Right cardiac atrium (tissue), 5 donors: ENCODE measurements around the gene EFNA3. TPM values are rescaled to one million over a fixed set of nuclear protein-coding genes. Genes with fewer than 3 reads are reported as not detected.
A peak's percentile ranks its signal among the peaks of the same experiment; 100 is the strongest.

Experiments used
- ATAC-seq, 2 donors: fragments of 200-7000 bp; cut with Tn5 transposase; one replicate each; pipeline versions ENCODE4 v1.8.0 to v1.9.1; 2020; ENCODE audit warnings: moderate library complexity in 2 of 2, mild to moderate bottlenecking in 1 of 2
- DNase-seq, 3 donors: peaks; one replicate each; pipeline ENCODE4 v3.0.0-alpha.2; 2020
- H3K27ac ChIP-seq: one replicate; pipeline ENCODE4 v1.5.1; 2013; ENCODE audit warnings: mild to moderate bottlenecking, low read length, control low read depth, moderate library complexity
- H3K27me3 ChIP-seq: one replicate; pipeline ENCODE4 v1.6.1; 2013; ENCODE audit not compliant: control insufficient read depth, insufficient read depth
- H3K4me1 ChIP-seq: one replicate; pipeline ENCODE4 v1.6.1; 2013; ENCODE audit warnings: low read length; ENCODE audit not compliant: control insufficient read depth, insufficient read depth
- H3K4me3 ChIP-seq: one replicate; pipeline ENCODE4 v1.5.1; 2013; ENCODE audit warnings: low read length, control low read depth
- H3K9me3 ChIP-seq: one replicate; pipeline ENCODE4 v1.6.1; 2013; ENCODE audit warnings: low read length; ENCODE audit not compliant: control insufficient read depth
- WGBS: extraction: QIAGEN DNeasy Blood & Tissue Kit; methylation state at CpG from one replicate; pipeline ENCODE4 v1.1.7; 2013; 5-methylcytosine and 5-hydroxymethylcytosine counted together
- intact Hi-C, 4 donors: fragments of 100-400 bp; cut with DNase I; formaldehyde crosslinking; loops; one replicate each; pipeline versions ENCODE4 v1.11.0 to v1.14.0; 2022 to 2023
- polyA plus RNA-seq: library from polyadenylated mRNA; stranded (reverse); fragments of 200-250 nt; gene quantifications from one replicate; pipeline ENCODE4 v1.2.3, GENCODE V29; 2013
- total RNA-seq, 4 donors: library from RNA; stranded (reverse); fragmentation: NEBNext Ultra II Directional; extraction: Animal tissue kit (Norgen Biotek cat#: 25700); gene quantifications; one replicate each; pipeline ENCODE4 v1.2.1, GENCODE V29; 2021
- donor health status: healthy with polysubstance abuse.
- donor health status: DM: no; HTN: yes; CAD: no.
- donor health status: DM: no; HTN: no; CAD: no.
- donor health status: DM: no; HTN: yes; CAD: no; lungs with severe emphysema.
- donor health status: DM: yes; HTN: yes; CAD: no.

Gene EFNA3
- total and polyA plus RNA-seq, 5 donors = 0.78 to 1.9 (median 1.2) TPM

- ATAC-seq (peak; percentile 44 to 61), DNase-seq (peak; percentile 89 to 95 (median 95))
- WGBS = 28% methylated on average over 21 of the region's 21 CpGs
- H3K4me1 ChIP-seq = no peaks in the 10 kb centered on the region
- H3K9me3 ChIP-seq = no peaks in the 10 kb centered on the region
- no peaks in the 10 kb centered on the region for H3K27me3 ChIP-seq
- H3K4me3 ChIP-seq = no peak overlapping the region
- intact Hi-C loops = loop anchor here in 2 of 4 donors (10.0 kb wide), 2 partner anchors 87 to 107 kb away; partner anchors contain the start of genes CKS1B (in 1 of the 2), PBXIP1 (in 1 of the 2) and SHC1 (in 1 of the 2)
- H3K27ac ChIP-seq = no peak overlapping the region
These were observed 17.1 kb upstream of the EFNA3 start for GRCh38 chr1:155061381-155062150.

- H3K27me3 ChIP-seq = no peaks in the 10 kb centered on the region
- peak in 2 of 3 donors; percentile 73 for DNase-seq
- WGBS = 36% methylated on average over 29 of the region's 29 CpGs
- no peak overlapping the region for H3K27ac ChIP-seq
- no peak overlapping the region for H3K4me3 ChIP-seq
- H3K4me1 ChIP-seq = no peaks in the 10 kb centered on the region
- ATAC-seq = peak; percentile 1 to 3
- intact Hi-C loops = loop anchor here in 2 of 4 donors (10.0 kb wide), 2 partner anchors 87 to 107 kb away; partner anchors contain the start of genes CKS1B (in 1 of the 2), PBXIP1 (in 1 of the 2) and SHC1 (in 1 of the 2)
- H3K9me3 ChIP-seq = no peaks in the 10 kb centered on the region
These were observed 16.4 kb upstream of the EFNA3 start for GRCh38 chr1:155062151-155062686.

- H3K27ac ChIP-seq = no peak overlapping the region
- 15% methylated on average over 46 of the region's 46 CpGs for WGBS
- peak overlapping the region; percentile 81 for H3K4me3 ChIP-seq
- H3K27me3 ChIP-seq = no peaks in the 10 kb centered on the region
- DNase-seq (peak; percentile 60 to 87 (median 87)), ATAC-seq (peak; percentile 30 to 42)
- no peaks in the 10 kb centered on the region for H3K4me1 ChIP-seq
- intact Hi-C loops = loop anchor here in 2 of 4 donors (10.0 kb wide), 2 partner anchors 88 to 108 kb away; partner anchors contain the start of genes CKS1B (in 1 of the 2), PBXIP1 (in 1 of the 2) and SHC1 (in 1 of the 2)
- no peaks in the 10 kb centered on the region for H3K9me3 ChIP-seq
These were observed 15.8 kb upstream of the EFNA3 start for GRCh38 chr1:155062702-155063411.

DNA sequence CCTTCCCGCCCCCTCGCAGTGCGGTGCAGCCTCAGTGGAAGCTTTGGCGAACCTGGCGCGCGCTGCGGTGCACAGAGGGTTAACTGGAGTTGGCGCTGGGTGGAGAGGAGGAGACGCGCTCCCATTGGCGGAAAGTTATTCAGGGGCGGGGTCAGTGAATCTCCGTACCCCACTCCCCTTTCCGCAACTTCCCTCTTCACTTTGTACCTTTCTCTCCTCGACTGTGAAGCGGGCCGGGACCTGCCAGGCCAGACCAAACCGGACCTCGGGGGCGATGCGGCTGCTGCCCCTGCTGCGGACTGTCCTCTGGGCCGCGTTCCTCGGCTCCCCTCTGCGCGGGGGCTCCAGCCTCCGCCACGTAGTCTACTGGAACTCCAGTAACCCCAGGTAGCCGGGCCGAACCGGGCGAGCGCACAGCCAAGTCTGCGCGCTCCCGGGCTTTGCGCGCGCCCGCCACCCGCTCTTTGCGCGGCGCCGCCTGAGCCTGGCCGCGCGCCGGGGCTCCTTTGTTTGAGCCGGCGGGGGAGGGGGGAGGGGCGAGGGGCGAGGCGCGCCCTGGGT is 15.0 kb upstream of the EFNA3 start, which contains the start of gene EFNA4:
Gene EFNA4, plus strand, starts transcription at position 191 of the 561 bp plus-strand sequence. Its CDS starts 84 bp downstream, at position 275.
- H3K27ac ChIP-seq = peak within 1 kb of the TSS; percentile 82
- H3K4me1 ChIP-seq = no peaks in the 10 kb centered on the region
- ATAC-seq (peak; percentile 86 to 90), DNase-seq (peak; percentile 84 to 92 (median 92))
- no peaks in the 10 kb centered on the region for H3K27me3 ChIP-seq
- peak within 1 kb of the TSS; percentile 81 for H3K4me3 ChIP-seq
- H3K9me3 ChIP-seq = no peaks in the 10 kb centered on the region
- intact Hi-C loops = loop anchor here in 2 of 4 donors (10.0 kb wide), 2 partner anchors 89 to 109 kb away; partner anchors contain the start of genes CKS1B (in 1 of the 2), PBXIP1 (in 1 of the 2) and SHC1 (in 1 of the 2)
- WGBS = under 1% methylated on average over 57 of the region's 57 CpGs

DNA sequence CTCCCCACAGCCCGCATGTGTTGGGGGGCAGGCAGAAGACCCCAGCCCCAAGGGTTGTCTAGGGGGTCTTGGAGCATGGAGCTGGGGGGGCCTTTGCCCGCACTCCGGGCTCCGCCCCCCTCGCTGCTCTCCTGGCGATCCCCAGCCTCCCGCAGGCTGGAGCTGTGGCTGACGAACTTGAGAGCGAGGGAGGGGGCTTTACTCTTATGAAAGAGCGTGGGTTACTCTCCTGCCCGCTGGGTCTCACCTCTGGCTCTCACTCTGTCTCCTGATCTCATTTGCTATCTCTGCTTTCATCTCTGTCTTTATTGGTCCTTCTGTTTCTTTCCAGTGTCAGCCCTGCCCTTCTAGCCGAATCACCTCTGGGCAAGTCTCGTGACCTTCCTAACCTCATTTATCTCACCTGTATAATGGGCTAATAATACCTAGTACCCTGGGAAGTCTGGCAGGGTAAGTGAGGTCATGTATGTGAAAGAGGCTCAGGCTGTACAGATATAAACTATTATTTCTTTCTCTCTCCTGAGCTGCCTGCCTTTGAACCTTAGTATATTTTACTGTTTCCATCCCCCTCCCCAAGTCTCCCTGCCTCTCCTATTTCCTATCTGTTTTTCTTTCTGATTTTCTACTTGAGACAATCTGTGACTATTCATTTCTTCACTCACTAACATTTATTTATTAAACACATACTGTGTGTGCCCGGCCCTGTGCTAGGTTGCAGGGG is 14.4 kb upstream of the EFNA3 start:
- no peaks in the 10 kb centered on the region for H3K9me3 ChIP-seq
- peak; percentile 3 to 7 for ATAC-seq
- H3K4me1 ChIP-seq = no peaks in the 10 kb centered on the region
- H3K27ac ChIP-seq = no peak overlapping the region
- no peaks in the 10 kb centered on the region for H3K27me3 ChIP-seq
- 12% methylated on average over 14 of the region's 14 CpGs for WGBS
- no peak for DNase-seq
- intact Hi-C loops = loop anchor here in 2 of 4 donors (10.0 kb wide), 2 partner anchors 89 to 109 kb away; partner anchors contain the start of genes CKS1B (in 1 of the 2), PBXIP1 (in 1 of the 2) and SHC1 (in 1 of the 2)
- H3K4me3 ChIP-seq = peak overlapping the region; percentile 81

- DNase-seq = peak in 2 of 3 donors; percentile 13 to 21
- H3K4me3 ChIP-seq = no peak overlapping the region
- H3K27me3 ChIP-seq = no peaks in the 10 kb centered on the region
- no peak for ATAC-seq
- H3K9me3 ChIP-seq = no peaks in the 10 kb centered on the region
- no peak overlapping the region for H3K27ac ChIP-seq
- H3K4me1 ChIP-seq = no peaks in the 10 kb centered on the region
- intact Hi-C loops = loop anchor here in 2 of 4 donors (10.0 kb wide), 2 partner anchors 90 to 110 kb away; partner anchors contain the start of genes CKS1B (in 1 of the 2), PBXIP1 (in 1 of the 2) and SHC1 (in 1 of the 2)
- WGBS = 76% methylated on average over 5 of the region's 5 CpGs
These were observed 13.7 kb upstream of the EFNA3 start for GRCh38 chr1:155064832-155065429.

DNA sequence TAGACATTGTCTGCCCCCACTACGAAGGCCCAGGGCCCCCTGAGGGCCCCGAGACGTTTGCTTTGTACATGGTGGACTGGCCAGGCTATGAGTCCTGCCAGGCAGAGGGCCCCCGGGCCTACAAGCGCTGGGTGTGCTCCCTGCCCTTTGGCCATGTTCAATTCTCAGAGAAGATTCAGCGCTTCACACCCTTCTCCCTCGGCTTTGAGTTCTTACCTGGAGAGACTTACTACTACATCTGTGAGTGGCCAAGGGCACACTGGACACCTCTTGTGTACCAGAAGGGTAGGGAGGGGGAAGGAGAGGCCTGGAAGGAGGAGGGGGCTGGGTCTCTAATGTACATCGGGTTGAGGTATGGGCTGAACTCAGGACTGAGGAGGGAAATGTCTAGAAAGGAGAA is 11.9 kb upstream of the EFNA3 start:
- Histone ChIP-seq H3K4me3 (no peak overlapping the region), H3K27ac (no peak overlapping the region), H3K9me3 (no peaks in the 10 kb centered on the region), H3K27me3 (no peaks in the 10 kb centered on the region), H3K4me1 (peaks cover 4% of the 10 kb centered on the region)
- 88% methylated on average over 8 of the region's 8 CpGs for WGBS
- DNase-seq (peak in 1 of 3 donors; percentile 47), ATAC-seq (no peak)
- intact Hi-C loops = loop anchor here in 2 of 4 donors (2.0 to 10.0 kb wide), 3 partner anchors 16 to 112 kb away; partner anchors contain the start of genes CKS1B (in 1 of the 2), PBXIP1 (in 1 of the 2) and SHC1 (in 1 of the 2)

- Histone ChIP-seq H3K27me3 (no peaks in the 10 kb centered on the region), H3K27ac (no peak overlapping the region), H3K4me3 (no peak overlapping the region), H3K9me3 (no peaks in the 10 kb centered on the region), H3K4me1 (peaks cover 4% of the 10 kb centered on the region)
- peak in 1 of 3 donors; percentile 7 for DNase-seq
- intact Hi-C loops = loop anchor here in 2 of 4 donors (10.0 kb wide), 2 partner anchors 94 to 114 kb away; partner anchors contain the start of genes CKS1B (in 1 of the 2), PBXIP1 (in 1 of the 2) and SHC1 (in 1 of the 2)
- no peak for ATAC-seq
- 90% methylated on average over 3 of the region's 3 CpGs for WGBS
These were observed 10.0 kb upstream of the EFNA3 start for GRCh38 chr1:155068599-155068998.

DNA sequence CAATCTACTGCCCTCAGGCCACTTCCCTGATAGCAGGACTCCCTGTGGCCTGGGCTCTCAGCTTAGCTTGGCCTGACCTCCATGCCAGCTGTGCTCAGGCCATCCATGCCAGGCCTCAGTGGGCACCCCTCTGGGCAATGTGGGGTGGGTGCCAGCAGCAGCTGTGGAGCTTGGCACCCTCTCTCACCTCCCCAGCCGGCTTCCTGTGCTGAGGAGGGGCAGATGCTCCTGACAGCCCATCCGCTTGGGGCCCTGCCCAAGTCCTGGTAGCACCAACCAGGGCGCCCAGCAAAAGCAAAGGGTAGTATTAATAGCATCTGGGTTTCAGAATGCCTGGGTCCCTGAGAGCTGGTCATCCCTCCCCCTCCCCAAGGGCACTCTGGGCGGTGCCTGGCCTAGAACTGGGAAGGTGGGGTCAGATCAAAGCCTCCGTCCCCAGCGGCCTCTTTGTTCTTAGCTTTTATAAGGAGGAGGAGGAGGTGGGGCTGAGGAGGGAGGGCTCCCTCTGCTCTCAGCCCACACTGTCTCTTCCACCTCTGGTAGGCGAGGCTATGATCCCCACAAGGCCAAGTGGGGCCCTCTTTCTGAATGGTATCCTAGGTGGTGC is 9.0 kb upstream of the EFNA3 start:
- Histone ChIP-seq H3K27ac (no peak overlapping the region), H3K27me3 (no peaks in the 10 kb centered on the region), H3K4me1 (peaks cover 4% of the 10 kb centered on the region), H3K4me3 (no peak overlapping the region), H3K9me3 (no peaks in the 10 kb centered on the region)
- intact Hi-C loops = loop anchor here in 2 of 4 donors (10.0 kb wide), 3 partner anchors 95 to 515 kb away; partner anchors contain the start of genes CKS1B (in 1 of the 2), PBXIP1 (in 1 of the 2), SHC1 (in 1 of the 2) and UBE2Q1 (in 1 of the 2)
- ATAC-seq = no peak
- WGBS = 76% methylated on average over 7 of the region's 7 CpGs
- DNase-seq = peak in 2 of 3 donors; percentile 52 to 53
